Stimulated activated CD4-positive, alpha-beta T cell treated with anti-CD3 and anti-CD28 coated beads, Interleukin-2, amount 100 ng/mL, for 24 hours (primary cell): ENCODE data around the gene RAI14.

Experiments used
- DNase-seq, 2 donors: peaks; one replicate each; pipeline ENCODE4 v3.0.0-alpha.2; 2020

RAI14 gene

GRCh38 chr5:34866989-34867471 is 210.9 kb downstream of the RAI14 start:
- no peak for DNase-seq

- DNase-seq, result no peak
Observed at GRCh38 chr5:34867660-34868059, 211.5 kb downstream of the RAI14 start.

DNA sequence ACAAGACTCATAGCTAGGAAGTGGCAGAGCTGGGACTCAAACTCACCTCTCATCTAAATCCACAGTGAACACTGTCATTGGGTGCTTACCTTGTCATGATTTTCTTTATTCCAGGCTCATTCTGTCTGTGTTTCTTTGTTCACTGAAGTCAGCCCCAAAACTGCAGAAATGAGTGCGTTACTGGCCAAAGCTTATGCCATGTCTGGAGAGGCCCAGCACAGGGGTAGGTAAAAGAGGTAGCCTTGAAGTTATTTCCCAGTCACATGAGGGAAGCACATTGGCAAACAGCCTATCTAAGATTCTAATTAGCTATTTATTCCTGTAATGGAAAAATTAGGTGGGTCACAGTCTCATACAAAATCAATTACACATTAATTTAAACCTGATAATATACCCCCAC is 212.7 kb downstream of the RAI14 start:
- DNase-seq, result no peak

- no peak for DNase-seq
Observed at GRCh38 chr5:34869256-34869655, 213.1 kb downstream of the RAI14 start.

DNA sequence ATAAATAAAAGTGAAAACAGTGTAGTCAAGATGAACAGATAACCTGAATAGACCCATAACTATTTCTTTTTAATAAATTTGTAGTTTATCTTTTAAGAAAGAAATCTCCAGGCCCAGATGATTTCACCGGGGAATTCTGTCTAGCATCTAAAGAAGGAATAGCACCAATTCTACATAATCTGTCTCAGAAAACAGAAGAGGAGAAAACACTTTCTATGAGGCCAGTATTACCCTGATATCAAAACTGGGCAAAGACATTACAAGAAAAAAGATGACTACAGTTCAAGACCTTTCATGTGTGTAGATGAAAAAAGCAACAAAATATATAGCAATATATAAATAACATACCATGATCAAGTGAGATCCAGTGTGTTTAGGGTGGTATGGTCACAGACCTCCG is 214.3 kb downstream of the RAI14 start:
- no peak for DNase-seq

DNA sequence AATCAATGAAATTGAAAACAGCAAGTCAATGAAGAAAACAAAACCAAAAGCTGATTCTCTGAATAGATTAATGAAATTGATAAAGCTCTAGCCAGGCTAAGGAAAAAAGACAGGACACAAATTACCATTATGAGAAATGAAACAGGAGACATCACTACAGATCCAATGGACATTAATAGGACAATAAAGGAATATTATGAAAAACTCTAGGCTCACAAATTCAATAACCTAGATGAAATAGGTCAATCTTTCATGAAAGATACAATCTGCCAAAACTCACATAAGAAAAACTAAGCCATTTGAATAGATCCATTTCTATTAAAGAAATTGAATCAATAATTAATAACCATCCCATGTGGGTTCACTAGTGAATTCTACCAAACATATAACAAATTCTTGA is 220.1 kb downstream of the RAI14 start:
- no peak for DNase-seq

GRCh38 chr5:34881246-34881645 is 225.1 kb downstream of the RAI14 start:
- DNase-seq, result no peak
